HG02678 (cell line): ENCODE data around the gene HTT.
"Not testable (repeated sequence)": the region's sequence is repeated elsewhere in the genome, so short reads cannot be mapped to it uniquely, and the experiment has no call there.

Source experiments
- ATAC-seq: cut with Tn5 transposase; IDR thresholded peaks from one replicate; pipeline ENCODE4 v1.9.1; 2021; ENCODE audit warnings: mild to moderate bottlenecking, moderate library complexity; ENCODE audit not compliant: unreplicated experiment

HTT gene

GRCh38 chr4:3075652-3075981 is 1.1 kb downstream of the HTT start:
- no peak for ATAC-seq

- ATAC-seq = peak; percentile 28
Measured at GRCh38 chr4:3077796-3078195, 3.3 kb downstream of the HTT start.

- ATAC-seq = peak; percentile 40
Measured at GRCh38 chr4:3079694-3080123, 5.2 kb downstream of the HTT start.

GRCh38 chr4:3082925-3083515 is 8.5 kb downstream of the HTT start:
- no peak for ATAC-seq

GRCh38 chr4:3083732-3084131 is 9.3 kb downstream of the HTT start:
- ATAC-seq = no peak

GRCh38 chr4:3085948-3086670 is 11.6 kb downstream of the HTT start:
- no peak for ATAC-seq

GRCh38 chr4:3087115-3087797 is 12.8 kb downstream of the HTT start:
- ATAC-seq = no peak

GRCh38 chr4:3091464-3091863 is 17.0 kb downstream of the HTT start:
- no peak for ATAC-seq

- ATAC-seq = not testable (repeated sequence)
Measured at GRCh38 chr4:3094701-3095100, 20.2 kb downstream of the HTT start.

GRCh38 chr4:3096202-3096601 is 21.7 kb downstream of the HTT start:
- ATAC-seq = no peak

- no peak for ATAC-seq
Measured at GRCh38 chr4:3098346-3098745, 23.9 kb downstream of the HTT start.

- peak; percentile 96 for ATAC-seq
Measured at GRCh38 chr4:3106339-3107186, 32.1 kb downstream of the HTT start.

- no peak for ATAC-seq
Measured at GRCh38 chr4:3107271-3107670, 32.8 kb downstream of the HTT start.

- ATAC-seq = no peak
Measured at GRCh38 chr4:3107691-3108121, 33.2 kb downstream of the HTT start.

- ATAC-seq = no peak
Measured at GRCh38 chr4:3108211-3108610, 33.7 kb downstream of the HTT start.

- no peak for ATAC-seq
Measured at GRCh38 chr4:3111461-3111860, 37.0 kb downstream of the HTT start.

- no peak for ATAC-seq
Measured at GRCh38 chr4:3112201-3112600, 37.7 kb downstream of the HTT start.

GRCh38 chr4:3112609-3113469 is 38.4 kb downstream of the HTT start:
- ATAC-seq = no peak

GRCh38 chr4:3114377-3114776 is 39.9 kb downstream of the HTT start:
- ATAC-seq = no peak

- ATAC-seq = no peak
Measured at GRCh38 chr4:3115637-3116270, 41.3 kb downstream of the HTT start.
